Measurements from ENCODE around the gene OR2M3. TPM values are rescaled to one million over a fixed set of nuclear protein-coding genes. Genes with fewer than 3 reads are reported as not detected.

The OR2M3 gene
- total and polyA plus RNA-seq, 2 of the 4 experiments (the other 2 are of a cell fraction): not detected

DNA sequence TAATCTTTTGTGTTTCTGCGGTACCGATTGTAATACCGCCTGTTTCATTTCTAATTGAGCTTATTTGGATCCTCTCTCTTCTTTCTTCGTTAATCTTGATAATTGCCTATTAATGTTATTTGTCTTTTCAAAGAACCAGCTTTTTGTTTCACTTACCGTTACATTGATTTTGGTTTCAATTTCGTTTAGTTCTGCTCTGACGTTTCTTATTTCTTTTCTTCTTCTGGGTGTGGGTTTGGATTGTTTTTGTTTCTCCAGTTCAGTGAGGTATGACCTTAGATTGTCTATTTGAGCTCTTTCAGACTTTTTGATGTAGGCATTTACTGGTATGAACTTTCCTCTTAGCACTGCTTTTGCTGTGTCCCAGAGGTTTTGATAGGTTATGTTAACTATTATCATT, 13.1 kb upstream of the OR2M3 start:
- DNase-seq (no peak), ATAC-seq (ENCODE audit: low read depth) (no peak)
- no peak overlapping the region for H2AK9ac ChIP-seq (replicated peaks; ENCODE audit: low read depth, low read length, poor library complexity)
- H2BK15ac ChIP-seq (ENCODE audit: low read depth, low read length): no peak overlapping the region
- in situ Hi-C loops (cut with MboI; ENCODE audit: low sequenced_read_pairs) (no loop called here), intact Hi-C loops (cut with micrococcal nuclease) (no loop called here), dilution Hi-C loops (cut with HindIII; ENCODE audit: low sequenced_read_pairs, unreplicated experiment) (no loop called here)
- no peak overlapping the region for H2AK5ac ChIP-seq (ENCODE audit: low read depth, low read length)
- ChIA-PET CTCF (no interaction called here), POLR2A (ENCODE audit: unreplicated experiment) (no interaction called here)
- no peaks in the 10 kb centered on the region for H3K9me1 ChIP-seq (ENCODE audit: insufficient read depth, low read length)
- TF ChIP-seq BHLHE40 (IDR thresholded peaks at IDR 0.05; ENCODE audit: low read depth, low read length) (no peak), NFE2L2 (IDR thresholded peaks at IDR 0.05; ENCODE audit: low read depth, low read length) (no peak), CHD1 (IDR thresholded peaks at IDR 0.05; ENCODE audit: low read depth, low read length) (no peak), MXI1 (IDR thresholded peaks at IDR 0.05; ENCODE audit: borderline replicate concordance, low read depth, low read length) (no peak), MAZ (IDR thresholded peaks at IDR 0.05; ENCODE audit: borderline replicate concordance, low read depth, low read length) (no peak)
- TF ChIP-seq, protein P1, sequence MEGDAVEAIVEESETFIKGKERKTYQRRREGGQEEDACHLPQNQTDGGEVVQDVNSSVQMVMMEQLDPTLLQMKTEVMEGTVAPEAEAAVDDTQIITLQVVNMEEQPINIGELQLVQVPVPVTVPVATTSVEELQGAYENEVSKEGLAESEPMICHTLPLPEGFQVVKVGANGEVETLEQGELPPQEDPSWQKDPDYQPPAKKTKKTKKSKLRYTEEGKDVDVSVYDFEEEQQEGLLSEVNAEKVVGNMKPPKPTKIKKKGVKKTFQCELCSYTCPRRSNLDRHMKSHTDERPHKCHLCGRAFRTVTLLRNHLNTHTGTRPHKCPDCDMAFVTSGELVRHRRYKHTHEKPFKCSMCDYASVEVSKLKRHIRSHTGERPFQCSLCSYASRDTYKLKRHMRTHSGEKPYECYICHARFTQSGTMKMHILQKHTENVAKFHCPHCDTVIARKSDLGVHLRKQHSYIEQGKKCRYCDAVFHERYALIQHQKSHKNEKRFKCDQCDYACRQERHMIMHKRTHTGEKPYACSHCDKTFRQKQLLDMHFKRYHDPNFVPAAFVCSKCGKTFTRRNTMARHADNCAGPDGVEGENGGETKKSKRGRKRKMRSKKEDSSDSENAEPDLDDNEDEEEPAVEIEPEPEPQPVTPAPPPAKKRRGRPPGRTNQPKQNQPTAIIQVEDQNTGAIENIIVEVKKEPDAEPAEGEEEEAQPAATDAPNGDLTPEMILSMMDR (conservative IDR thresholded peaks at IDR 0.05; ENCODE audit: low read depth, low read length): no peak
- TF ChIP-seq, protein P2, sequence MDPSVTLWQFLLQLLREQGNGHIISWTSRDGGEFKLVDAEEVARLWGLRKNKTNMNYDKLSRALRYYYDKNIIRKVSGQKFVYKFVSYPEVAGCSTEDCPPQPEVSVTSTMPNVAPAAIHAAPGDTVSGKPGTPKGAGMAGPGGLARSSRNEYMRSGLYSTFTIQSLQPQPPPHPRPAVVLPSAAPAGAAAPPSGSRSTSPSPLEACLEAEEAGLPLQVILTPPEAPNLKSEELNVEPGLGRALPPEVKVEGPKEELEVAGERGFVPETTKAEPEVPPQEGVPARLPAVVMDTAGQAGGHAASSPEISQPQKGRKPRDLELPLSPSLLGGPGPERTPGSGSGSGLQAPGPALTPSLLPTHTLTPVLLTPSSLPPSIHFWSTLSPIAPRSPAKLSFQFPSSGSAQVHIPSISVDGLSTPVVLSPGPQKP (IDR thresholded peaks at IDR 0.05; ENCODE audit: borderline replicate concordance, low read depth, low read length): no peak
- no peak overlapping the region for H3K56ac ChIP-seq (ENCODE audit: extremely low read depth, insufficient read depth, low read length)
- no peaks in the 10 kb centered on the region for H3K27me3 ChIP-seq (ENCODE audit: control insufficient read depth, insufficient read depth, low read length)
- H3K18ac ChIP-seq (ENCODE audit: low read depth, low read length): no peak overlapping the region
- H2BK5ac ChIP-seq (ENCODE audit: low read depth, low read length, poor library complexity, severe bottlenecking): no peak overlapping the region
- no peak overlapping the region for H3K14ac ChIP-seq (replicated peaks; ENCODE audit: low read depth, low read length)
- BruUV-seq (replicated peaks): no TSS peak
- no peak overlapping the region for H3K4me2 ChIP-seq (ENCODE audit: low read depth, low read length)
- no peaks in the 10 kb centered on the region for H3K79me1 ChIP-seq (ENCODE audit: low read depth in 1 of 2, low read length in 2 of 2)
- no peak overlapping the region for H2AFZ ChIP-seq (replicated peaks; ENCODE audit: low read length, poor library complexity)
- no peak overlapping the region for H4K91ac ChIP-seq (ENCODE audit: insufficient read depth, low read depth, low read length)
- H3K9me3 ChIP-seq (ENCODE audit: control insufficient read depth, insufficient read depth, low read length): peaks cover 12% of the 10 kb centered on the region
- H2BK120ac ChIP-seq (ENCODE audit: low read depth, low read length): no peak overlapping the region
- H3K36me3 ChIP-seq (ENCODE audit: control insufficient read depth, insufficient read depth, low read length): no peaks in the 10 kb centered on the region
- no peak overlapping the region for H3K9ac ChIP-seq (ENCODE audit: low read depth, low read length)
- no peaks in the 10 kb centered on the region for H3K4me1 ChIP-seq (ENCODE audit: control insufficient read depth, insufficient read depth, low read length)
- H3K23ac ChIP-seq (ENCODE audit: low read depth, low read length): no peak overlapping the region
- H4K8ac ChIP-seq (ENCODE audit: low read depth in 2 of 2, low read length in 2 of 2): no peak overlapping the region
- no peak overlapping the region for H4K5ac ChIP-seq (ENCODE audit: low read depth, low read length)
- no CpG with 5 or more reads among the region's 7 CpGs for WGBS, 2 experiments (ENCODE audit: extremely low coverage in 2 of 2, insufficient read length in 1 of 2)
- H4K20me1 ChIP-seq (ENCODE audit: insufficient read depth, low read length): no peaks in the 10 kb centered on the region
- no peak overlapping the region for H2BK20ac ChIP-seq (ENCODE audit: low read depth, low read length)
- no peak overlapping the region for H3K4ac ChIP-seq (ENCODE audit: low read depth, low read length)
- no peak overlapping the region for H3K27ac ChIP-seq (ENCODE audit: insufficient read depth, low read length)
- H3K4me3 ChIP-seq (ENCODE audit: insufficient read depth, low read depth, low read length): no peak overlapping the region
